Fibroblast of lung (primary cell): ENCODE results near the gene CENPB.

Source experiments
- CTCF ChIP-seq, 2 donors: IDR thresholded peaks in 1 of 2; conservative IDR thresholded peaks in 1 of 2; 1 replicate in 1 of 2; 2 replicates in 1 of 2; pipeline ENCODE4 v1.5.1; 2011 to 2012; ENCODE audit warnings: low read length in 2 of 2, control low read depth in 1 of 2, inconsistent platforms in 1 of 2, low read depth in 1 of 2, mild to moderate bottlenecking in 1 of 2
- EZH2 ChIP-seq: IDR thresholded peaks from 2 replicates; pipeline ENCODE4 v1.5.1; 2012; ENCODE audit warnings: low read length, control low read depth, mild to moderate bottlenecking; ENCODE audit errors: missing control alignments

GRCh38 chr20:3777381-3777715 lies 9.2 kb downstream of the CENPB start:
- no peak for TF ChIP-seq EZH2
- TF ChIP-seq CTCF (conservative IDR thresholded peaks at IDR 0.05 in 1 of 2, IDR thresholded peaks at IDR 0.05 in 1 of 2; ENCODE audit: low read depth in 1 of 2, low read length in 2 of 2): no peak
